ENCODE data around the gene ST6GAL1.

The ST6GAL1 gene

DNA sequence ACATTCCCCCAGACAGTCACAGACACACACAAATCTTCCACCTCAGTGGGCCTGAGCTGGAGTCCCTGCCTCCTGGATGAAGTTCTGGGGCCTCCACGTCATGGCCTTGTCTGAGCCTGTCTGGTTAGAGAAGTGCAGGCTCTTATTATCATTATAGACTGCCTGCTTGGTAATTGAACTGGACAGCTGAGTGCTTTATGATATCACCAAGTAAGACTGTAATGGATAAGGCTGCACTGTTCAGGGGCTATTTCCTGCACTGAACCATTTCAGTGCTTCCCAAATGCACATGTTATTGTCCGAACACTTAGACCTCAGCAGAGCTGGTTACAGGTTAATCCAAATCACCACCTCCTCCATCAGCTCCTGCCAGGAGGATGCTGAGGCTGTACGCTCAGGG lies 8.7 kb upstream of the ST6GAL1 start:
- TF ChIP-seq, protein P1, sequence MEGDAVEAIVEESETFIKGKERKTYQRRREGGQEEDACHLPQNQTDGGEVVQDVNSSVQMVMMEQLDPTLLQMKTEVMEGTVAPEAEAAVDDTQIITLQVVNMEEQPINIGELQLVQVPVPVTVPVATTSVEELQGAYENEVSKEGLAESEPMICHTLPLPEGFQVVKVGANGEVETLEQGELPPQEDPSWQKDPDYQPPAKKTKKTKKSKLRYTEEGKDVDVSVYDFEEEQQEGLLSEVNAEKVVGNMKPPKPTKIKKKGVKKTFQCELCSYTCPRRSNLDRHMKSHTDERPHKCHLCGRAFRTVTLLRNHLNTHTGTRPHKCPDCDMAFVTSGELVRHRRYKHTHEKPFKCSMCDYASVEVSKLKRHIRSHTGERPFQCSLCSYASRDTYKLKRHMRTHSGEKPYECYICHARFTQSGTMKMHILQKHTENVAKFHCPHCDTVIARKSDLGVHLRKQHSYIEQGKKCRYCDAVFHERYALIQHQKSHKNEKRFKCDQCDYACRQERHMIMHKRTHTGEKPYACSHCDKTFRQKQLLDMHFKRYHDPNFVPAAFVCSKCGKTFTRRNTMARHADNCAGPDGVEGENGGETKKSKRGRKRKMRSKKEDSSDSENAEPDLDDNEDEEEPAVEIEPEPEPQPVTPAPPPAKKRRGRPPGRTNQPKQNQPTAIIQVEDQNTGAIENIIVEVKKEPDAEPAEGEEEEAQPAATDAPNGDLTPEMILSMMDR (IDR thresholded peaks at IDR 0.05): no peak
- Histone ChIP-seq H3K4me3 (ENCODE audit: low read depth in 1 of 2, low read length in 1 of 2) (no peak overlapping the region), H3K9me3 (no peaks in the 10 kb centered on the region), H3K4me1 (ENCODE audit: control insufficient read depth in 1 of 2, insufficient read depth in 1 of 2, low read depth in 1 of 2, low read length in 1 of 2) (peaks cover 24 to 28% of the 10 kb centered on the region in 2 experiments), H3K36me3 (no peaks in the 10 kb centered on the region), H3K27ac (no peak overlapping the region), H3K27me3 (no peaks in the 10 kb centered on the region)

GRCh38 chr3:186922224-186922623 lies 8.1 kb upstream of the ST6GAL1 start:
- no peaks in the 10 kb centered on the region for H3K36me3 ChIP-seq
- no peaks in the 10 kb centered on the region for H3K9me3 ChIP-seq
- no peaks in the 10 kb centered on the region for H3K27me3 ChIP-seq
- no peak overlapping the region for H3K4me3 ChIP-seq (ENCODE audit: low read depth in 1 of 2, low read length in 1 of 2)
- TF ChIP-seq, protein P1 (IDR thresholded peaks at IDR 0.05): no peak
- no peak overlapping the region for H3K27ac ChIP-seq
- H3K4me1 ChIP-seq (ENCODE audit: control insufficient read depth in 1 of 2, insufficient read depth in 1 of 2, low read depth in 1 of 2, low read length in 1 of 2): peaks cover 19 to 21% of the 10 kb centered on the region in 2 experiments

GRCh38 chr3:186922790-186923189 lies 7.5 kb upstream of the ST6GAL1 start:
- no peak overlapping the region for H3K4me3 ChIP-seq (ENCODE audit: low read depth in 1 of 2, low read length in 1 of 2)
- H3K9me3 ChIP-seq: no peaks in the 10 kb centered on the region
- TF ChIP-seq, protein P1 (IDR thresholded peaks at IDR 0.05): no peak
- H3K36me3 ChIP-seq: no peaks in the 10 kb centered on the region
- no peaks in the 10 kb centered on the region for H3K27me3 ChIP-seq
- no peak overlapping the region for H3K27ac ChIP-seq
- peaks cover 14 to 16% of the 10 kb centered on the region in 2 experiments for H3K4me1 ChIP-seq (ENCODE audit: control insufficient read depth in 1 of 2, insufficient read depth in 1 of 2, low read depth in 1 of 2, low read length in 1 of 2)

GRCh38 chr3:186923241-186923640 lies 7.1 kb upstream of the ST6GAL1 start:
- Histone ChIP-seq H3K4me3 (ENCODE audit: low read depth in 1 of 2, low read length in 1 of 2) (no peak overlapping the region), H3K4me1 (ENCODE audit: control insufficient read depth in 1 of 2, insufficient read depth in 1 of 2, low read depth in 1 of 2, low read length in 1 of 2) (peaks cover 10 to 12% of the 10 kb centered on the region in 2 experiments), H3K36me3 (no peaks in the 10 kb centered on the region), H3K9me3 (no peaks in the 10 kb centered on the region), H3K27me3 (no peaks in the 10 kb centered on the region), H3K27ac (no peak overlapping the region)
- TF ChIP-seq, protein P1 (IDR thresholded peaks at IDR 0.05): no peak

- H3K27ac ChIP-seq: no peak overlapping the region
- H3K9me3 ChIP-seq: no peaks in the 10 kb centered on the region
- no peaks in the 10 kb centered on the region for H3K27me3 ChIP-seq
- H3K36me3 ChIP-seq: no peaks in the 10 kb centered on the region
- H3K4me3 ChIP-seq (ENCODE audit: low read depth in 1 of 2, low read length in 1 of 2): no peak overlapping the region
- TF ChIP-seq, protein P1 (IDR thresholded peaks at IDR 0.05): no peak
- H3K4me1 ChIP-seq (ENCODE audit: control insufficient read depth in 1 of 2, insufficient read depth in 1 of 2, low read depth in 1 of 2, low read length in 1 of 2): peaks cover 11 to 15% of the 10 kb centered on the region in 2 experiments
These were observed 4.5 kb upstream of the ST6GAL1 start for GRCh38 chr3:186925826-186926225.

GRCh38 chr3:186929186-186929585 lies 1.1 kb upstream of the ST6GAL1 start:
- TF ChIP-seq, protein P1 (IDR thresholded peaks at IDR 0.05): no peak

More at GRCh38 chr3:186929186-186929585, 1.1 kb upstream of the ST6GAL1 start:
- Histone ChIP-seq H3K9me3 (no peaks in the 10 kb centered on the region), H3K4me3 (ENCODE audit: low read depth in 1 of 2, low read length in 1 of 2) (no peak overlapping the region), H3K27ac (no peak overlapping the region), H3K27me3 (no peaks in the 10 kb centered on the region), H3K4me1 (ENCODE audit: control insufficient read depth in 1 of 2, insufficient read depth in 1 of 2, low read depth in 1 of 2, low read length in 1 of 2) (peaks cover 27 to 35% of the 10 kb centered on the region in 2 experiments), H3K36me3 (no peaks in the 10 kb centered on the region)

All from neutrophil (primary cell).